Measurements from ENCODE around the gene PCDHB13.
A peak's percentile ranks its signal among the peaks of the same experiment; 100 is the strongest.

DNA sequence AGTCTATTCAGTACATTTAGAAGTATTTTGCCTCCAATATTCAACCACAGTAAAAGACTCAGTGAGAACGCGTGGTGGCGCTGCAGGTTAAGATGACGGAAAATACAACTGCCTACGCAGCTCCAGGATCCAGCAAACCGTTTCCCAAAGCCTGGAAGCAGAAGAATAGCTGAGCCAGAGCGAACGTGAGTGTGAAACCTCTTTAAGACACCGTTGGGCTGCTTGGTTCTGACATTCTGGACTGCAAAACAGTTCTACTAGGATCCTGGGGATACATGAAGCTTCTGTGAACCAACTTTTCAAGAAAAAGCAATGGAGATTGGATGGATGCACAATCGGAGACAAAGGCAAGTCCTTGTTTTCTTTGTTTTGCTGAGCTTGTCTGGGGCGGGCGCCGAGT is 31.5 kb upstream of the PCDHB13 start, which contains the start of gene PCDHB16:
- TF ChIP-seq, protein P1, sequence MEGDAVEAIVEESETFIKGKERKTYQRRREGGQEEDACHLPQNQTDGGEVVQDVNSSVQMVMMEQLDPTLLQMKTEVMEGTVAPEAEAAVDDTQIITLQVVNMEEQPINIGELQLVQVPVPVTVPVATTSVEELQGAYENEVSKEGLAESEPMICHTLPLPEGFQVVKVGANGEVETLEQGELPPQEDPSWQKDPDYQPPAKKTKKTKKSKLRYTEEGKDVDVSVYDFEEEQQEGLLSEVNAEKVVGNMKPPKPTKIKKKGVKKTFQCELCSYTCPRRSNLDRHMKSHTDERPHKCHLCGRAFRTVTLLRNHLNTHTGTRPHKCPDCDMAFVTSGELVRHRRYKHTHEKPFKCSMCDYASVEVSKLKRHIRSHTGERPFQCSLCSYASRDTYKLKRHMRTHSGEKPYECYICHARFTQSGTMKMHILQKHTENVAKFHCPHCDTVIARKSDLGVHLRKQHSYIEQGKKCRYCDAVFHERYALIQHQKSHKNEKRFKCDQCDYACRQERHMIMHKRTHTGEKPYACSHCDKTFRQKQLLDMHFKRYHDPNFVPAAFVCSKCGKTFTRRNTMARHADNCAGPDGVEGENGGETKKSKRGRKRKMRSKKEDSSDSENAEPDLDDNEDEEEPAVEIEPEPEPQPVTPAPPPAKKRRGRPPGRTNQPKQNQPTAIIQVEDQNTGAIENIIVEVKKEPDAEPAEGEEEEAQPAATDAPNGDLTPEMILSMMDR (IDR thresholded peaks at IDR 0.05; ENCODE audit: low read depth, low read length, missing input control) = peak; percentile 4
- no peak for TF ChIP-seq JUND (IDR thresholded peaks at IDR 0.05)
- TF ChIP-seq, protein P2, sequence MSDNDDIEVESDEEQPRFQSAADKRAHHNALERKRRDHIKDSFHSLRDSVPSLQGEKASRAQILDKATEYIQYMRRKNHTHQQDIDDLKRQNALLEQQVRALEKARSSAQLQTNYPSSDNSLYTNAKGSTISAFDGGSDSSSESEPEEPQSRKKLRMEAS (IDR thresholded peaks at IDR 0.05) = no peak
- no peak for TF ChIP-seq RXRA (IDR thresholded peaks at IDR 0.05)
- peak; percentile 24 to 39 for TF ChIP-seq RAD21 (IDR thresholded peaks at IDR 0.05)
- TF ChIP-seq, protein P3, sequence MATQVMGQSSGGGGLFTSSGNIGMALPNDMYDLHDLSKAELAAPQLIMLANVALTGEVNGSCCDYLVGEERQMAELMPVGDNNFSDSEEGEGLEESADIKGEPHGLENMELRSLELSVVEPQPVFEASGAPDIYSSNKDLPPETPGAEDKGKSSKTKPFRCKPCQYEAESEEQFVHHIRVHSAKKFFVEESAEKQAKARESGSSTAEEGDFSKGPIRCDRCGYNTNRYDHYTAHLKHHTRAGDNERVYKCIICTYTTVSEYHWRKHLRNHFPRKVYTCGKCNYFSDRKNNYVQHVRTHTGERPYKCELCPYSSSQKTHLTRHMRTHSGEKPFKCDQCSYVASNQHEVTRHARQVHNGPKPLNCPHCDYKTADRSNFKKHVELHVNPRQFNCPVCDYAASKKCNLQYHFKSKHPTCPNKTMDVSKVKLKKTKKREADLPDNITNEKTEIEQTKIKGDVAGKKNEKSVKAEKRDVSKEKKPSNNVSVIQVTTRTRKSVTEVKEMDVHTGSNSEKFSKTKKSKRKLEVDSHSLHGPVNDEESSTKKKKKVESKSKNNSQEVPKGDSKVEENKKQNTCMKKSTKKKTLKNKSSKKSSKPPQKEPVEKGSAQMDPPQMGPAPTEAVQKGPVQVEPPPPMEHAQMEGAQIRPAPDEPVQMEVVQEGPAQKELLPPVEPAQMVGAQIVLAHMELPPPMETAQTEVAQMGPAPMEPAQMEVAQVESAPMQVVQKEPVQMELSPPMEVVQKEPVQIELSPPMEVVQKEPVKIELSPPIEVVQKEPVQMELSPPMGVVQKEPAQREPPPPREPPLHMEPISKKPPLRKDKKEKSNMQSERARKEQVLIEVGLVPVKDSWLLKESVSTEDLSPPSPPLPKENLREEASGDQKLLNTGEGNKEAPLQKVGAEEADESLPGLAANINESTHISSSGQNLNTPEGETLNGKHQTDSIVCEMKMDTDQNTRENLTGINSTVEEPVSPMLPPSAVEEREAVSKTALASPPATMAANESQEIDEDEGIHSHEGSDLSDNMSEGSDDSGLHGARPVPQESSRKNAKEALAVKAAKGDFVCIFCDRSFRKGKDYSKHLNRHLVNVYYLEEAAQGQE (IDR thresholded peaks at IDR 0.05) = no peak
- no peak for TF ChIP-seq YY1 (IDR thresholded peaks at IDR 0.05)
- TF ChIP-seq, protein P4, sequence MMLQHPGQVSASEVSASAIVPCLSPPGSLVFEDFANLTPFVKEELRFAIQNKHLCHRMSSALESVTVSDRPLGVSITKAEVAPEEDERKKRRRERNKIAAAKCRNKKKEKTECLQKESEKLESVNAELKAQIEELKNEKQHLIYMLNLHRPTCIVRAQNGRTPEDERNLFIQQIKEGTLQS (IDR thresholded peaks at IDR 0.05) = no peak
- no peak for TF ChIP-seq FOXA1 (IDR thresholded peaks at IDR 0.05)
- TF ChIP-seq, protein P5, sequence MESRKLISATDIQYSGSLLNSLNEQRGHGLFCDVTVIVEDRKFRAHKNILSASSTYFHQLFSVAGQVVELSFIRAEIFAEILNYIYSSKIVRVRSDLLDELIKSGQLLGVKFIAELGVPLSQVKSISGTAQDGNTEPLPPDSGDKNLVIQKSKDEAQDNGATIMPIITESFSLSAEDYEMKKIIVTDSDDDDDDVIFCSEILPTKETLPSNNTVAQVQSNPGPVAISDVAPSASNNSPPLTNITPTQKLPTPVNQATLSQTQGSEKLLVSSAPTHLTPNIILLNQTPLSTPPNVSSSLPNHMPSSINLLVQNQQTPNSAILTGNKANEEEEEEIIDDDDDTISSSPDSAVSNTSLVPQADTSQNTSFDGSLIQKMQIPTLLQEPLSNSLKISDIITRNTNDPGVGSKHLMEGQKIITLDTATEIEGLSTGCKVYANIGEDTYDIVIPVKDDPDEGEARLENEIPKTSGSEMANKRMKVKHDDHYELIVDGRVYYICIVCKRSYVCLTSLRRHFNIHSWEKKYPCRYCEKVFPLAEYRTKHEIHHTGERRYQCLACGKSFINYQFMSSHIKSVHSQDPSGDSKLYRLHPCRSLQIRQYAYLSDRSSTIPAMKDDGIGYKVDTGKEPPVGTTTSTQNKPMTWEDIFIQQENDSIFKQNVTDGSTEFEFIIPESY (IDR thresholded peaks at IDR 0.05) = no peak
- no peak for TF ChIP-seq GABPA (IDR thresholded peaks at IDR 0.05 in 1 of 2, conservative IDR thresholded peaks at IDR 0.05 in 1 of 2)
- TF ChIP-seq EGR1 (IDR thresholded peaks at IDR 0.05; ENCODE audit: low read depth in 2 of 2) = no peak

Data from liver (tissue), 3 donors.